Body of pancreas (tissue), 4 donors: ENCODE measurements around the gene MEF2B.
"Not testable (repeated sequence)": the region's sequence is repeated elsewhere in the genome, so short reads cannot be mapped to it uniquely, and the experiment has no call there.

ENCODE experiments used
- POLR2A ChIP-seq, 3 donors: fragments of 450-650 bp; IDR thresholded peaks; one replicate each; pipeline ENCODE4 v1.6.1; 2016; ENCODE audit warnings: antibody characterized with exemption in 3 of 3, mild to moderate bottlenecking in 2 of 3
- TF ChIP-seq, protein P1 (sequence below), 7 experiments: fragments of 450-650 bp in 4 of 7; fragments of 200-600 bp in 3 of 7; sonication (generic) in 3 of 7; IDR thresholded peaks; one replicate each; pipeline ENCODE4 v1.5.1; 2016 to 2019; ENCODE audit warnings: antibody characterized with exemption in 7 of 7

DNA sequence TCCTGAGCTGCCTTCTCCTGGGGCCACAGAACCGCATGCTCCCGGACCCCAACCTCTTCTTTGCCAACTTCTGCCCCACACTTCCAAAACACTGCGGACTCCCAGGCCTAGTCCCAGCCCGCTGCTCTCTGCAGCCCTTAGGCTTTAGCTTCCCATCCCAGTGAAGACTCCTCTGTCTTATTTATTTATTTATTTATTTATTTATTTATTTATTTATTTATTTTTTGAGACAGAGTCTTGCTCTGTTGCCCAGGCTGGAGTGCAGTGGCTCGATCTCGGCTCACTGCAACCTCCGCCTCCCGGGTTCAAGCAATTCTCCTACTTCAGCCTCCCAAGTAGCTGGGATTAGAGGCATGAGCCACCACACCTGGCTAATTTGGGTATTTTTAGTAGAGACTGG is 21.6 kb downstream of the MEF2B start:
- TF ChIP-seq, protein P1, sequence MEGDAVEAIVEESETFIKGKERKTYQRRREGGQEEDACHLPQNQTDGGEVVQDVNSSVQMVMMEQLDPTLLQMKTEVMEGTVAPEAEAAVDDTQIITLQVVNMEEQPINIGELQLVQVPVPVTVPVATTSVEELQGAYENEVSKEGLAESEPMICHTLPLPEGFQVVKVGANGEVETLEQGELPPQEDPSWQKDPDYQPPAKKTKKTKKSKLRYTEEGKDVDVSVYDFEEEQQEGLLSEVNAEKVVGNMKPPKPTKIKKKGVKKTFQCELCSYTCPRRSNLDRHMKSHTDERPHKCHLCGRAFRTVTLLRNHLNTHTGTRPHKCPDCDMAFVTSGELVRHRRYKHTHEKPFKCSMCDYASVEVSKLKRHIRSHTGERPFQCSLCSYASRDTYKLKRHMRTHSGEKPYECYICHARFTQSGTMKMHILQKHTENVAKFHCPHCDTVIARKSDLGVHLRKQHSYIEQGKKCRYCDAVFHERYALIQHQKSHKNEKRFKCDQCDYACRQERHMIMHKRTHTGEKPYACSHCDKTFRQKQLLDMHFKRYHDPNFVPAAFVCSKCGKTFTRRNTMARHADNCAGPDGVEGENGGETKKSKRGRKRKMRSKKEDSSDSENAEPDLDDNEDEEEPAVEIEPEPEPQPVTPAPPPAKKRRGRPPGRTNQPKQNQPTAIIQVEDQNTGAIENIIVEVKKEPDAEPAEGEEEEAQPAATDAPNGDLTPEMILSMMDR (IDR thresholded peaks at IDR 0.05) = not testable (repeated sequence)
- TF ChIP-seq POLR2A (IDR thresholded peaks at IDR 0.05) = not testable (repeated sequence)
